Sigmoid colon (tissue), 4 donors: ENCODE data around the gene ERAS.

Experiments
- EP300 ChIP-seq, 4 donors: sonication (generic); formaldehyde crosslinking; IDR thresholded peaks; one replicate each; pipeline ENCODE4 v1.6.1; 2017; ENCODE audit warnings: antibody characterized with exemption in 4 of 4
- POLR2A ChIP-seq, 2 donors: fragments of 450-650 bp; IDR thresholded peaks; one replicate each; pipeline ENCODE4 v1.6.1; 2016; ENCODE audit warnings: antibody characterized with exemption in 2 of 2, mild to moderate bottlenecking in 2 of 2, moderate library complexity in 2 of 2
- POLR2AphosphoS5 ChIP-seq, 4 donors: sonication (generic); formaldehyde crosslinking; IDR thresholded peaks; one replicate each; pipeline ENCODE4 v1.6.1; 2017; ENCODE audit warnings: antibody characterized with exemption in 4 of 4
- TF ChIP-seq, protein P1 (sequence below), 4 experiments: fragments of 450-650 bp in 3 of 4; fragments of 200-600 bp in 1 of 4; IDR thresholded peaks; one replicate each; pipeline ENCODE4 v1.5.1; 2016 to 2019; ENCODE audit warnings: antibody characterized with exemption in 4 of 4, mild to moderate bottlenecking in 3 of 4, moderate library complexity in 2 of 4

DNA sequence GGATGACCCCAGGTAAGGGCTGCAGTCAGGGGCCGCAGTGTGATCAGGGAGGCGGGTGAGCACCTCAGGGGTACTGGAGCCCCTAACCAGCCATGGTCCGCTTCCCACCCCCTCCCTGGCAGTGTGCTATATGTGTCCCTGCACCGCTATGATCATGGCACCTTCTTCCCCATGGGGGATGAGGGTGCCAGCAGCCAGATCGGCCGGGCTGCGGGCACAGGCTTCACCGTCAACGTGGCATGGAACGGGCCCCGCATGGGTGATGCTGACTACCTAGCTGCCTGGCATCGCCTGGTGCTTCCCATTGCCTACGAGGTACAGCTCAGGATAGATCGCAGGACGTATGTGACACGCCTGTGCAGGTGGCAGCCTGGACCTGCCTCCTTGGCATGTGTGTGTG is 8.2 kb upstream of the ERAS start:
- TF ChIP-seq POLR2A (IDR thresholded peaks at IDR 0.05), result no peak
- TF ChIP-seq, protein P1, sequence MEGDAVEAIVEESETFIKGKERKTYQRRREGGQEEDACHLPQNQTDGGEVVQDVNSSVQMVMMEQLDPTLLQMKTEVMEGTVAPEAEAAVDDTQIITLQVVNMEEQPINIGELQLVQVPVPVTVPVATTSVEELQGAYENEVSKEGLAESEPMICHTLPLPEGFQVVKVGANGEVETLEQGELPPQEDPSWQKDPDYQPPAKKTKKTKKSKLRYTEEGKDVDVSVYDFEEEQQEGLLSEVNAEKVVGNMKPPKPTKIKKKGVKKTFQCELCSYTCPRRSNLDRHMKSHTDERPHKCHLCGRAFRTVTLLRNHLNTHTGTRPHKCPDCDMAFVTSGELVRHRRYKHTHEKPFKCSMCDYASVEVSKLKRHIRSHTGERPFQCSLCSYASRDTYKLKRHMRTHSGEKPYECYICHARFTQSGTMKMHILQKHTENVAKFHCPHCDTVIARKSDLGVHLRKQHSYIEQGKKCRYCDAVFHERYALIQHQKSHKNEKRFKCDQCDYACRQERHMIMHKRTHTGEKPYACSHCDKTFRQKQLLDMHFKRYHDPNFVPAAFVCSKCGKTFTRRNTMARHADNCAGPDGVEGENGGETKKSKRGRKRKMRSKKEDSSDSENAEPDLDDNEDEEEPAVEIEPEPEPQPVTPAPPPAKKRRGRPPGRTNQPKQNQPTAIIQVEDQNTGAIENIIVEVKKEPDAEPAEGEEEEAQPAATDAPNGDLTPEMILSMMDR (IDR thresholded peaks at IDR 0.05), result no peak
- no peak for TF ChIP-seq EP300 (IDR thresholded peaks at IDR 0.05)
- no peak for TF ChIP-seq POLR2AphosphoS5 (IDR thresholded peaks at IDR 0.05)
